Tibial nerve (tissue), 4 donors: ENCODE results near the gene IL37. TPM values are rescaled to one million over a fixed set of nuclear protein-coding genes. Genes with fewer than 3 reads are reported as not detected.

Experiments
- DNase-seq, 2 donors: peaks; one replicate each; pipeline ENCODE4 v3.0.0-alpha.2; 2019; ENCODE audit warnings: low spot score in 2 of 2
- H3K27ac ChIP-seq, 4 donors: fragments of 200-600 bp; sonication (generic) in 3 of 4; one replicate each; pipeline ENCODE4 v1.5.1; 2017 to 2019; ENCODE audit warnings: mild to moderate bottlenecking in 1 of 4
- H3K27me3 ChIP-seq, 2 donors: fragments of 200-600 bp; sonication (generic) in 1 of 2; one replicate each; pipeline versions ENCODE4 v1.5.1 to v1.6.0; 2017 to 2019
- H3K36me3 ChIP-seq, 3 donors: fragments of 200-600 bp; sonication (generic); one replicate each; pipeline ENCODE4 v1.5.1; 2018 to 2019
- H3K4me1 ChIP-seq, 4 donors: fragments of 200-600 bp; sonication (generic) in 3 of 4; one replicate each; pipeline ENCODE4 v1.5.1; 2017 to 2019
- H3K4me3 ChIP-seq, 4 donors: fragments of 200-600 bp; sonication (generic) in 3 of 4; one replicate each; pipeline ENCODE4 v1.5.1; 2017 to 2019; ENCODE audit warnings: mild to moderate bottlenecking in 1 of 4, moderate library complexity in 1 of 4
- H3K9me3 ChIP-seq, 4 donors: fragments of 200-600 bp; sonication (generic) in 3 of 4; one replicate each; pipeline ENCODE4 v1.5.1; 2017 to 2019
- CTCF ChIP-seq, 5 experiments: fragments of 200-600 bp in 3 of 5; fragments of 450-650 bp in 2 of 5; sonication (generic) in 3 of 5; IDR thresholded peaks; one replicate each; pipeline ENCODE4 v1.5.1; 2016 to 2019; ENCODE audit warnings: antibody characterized with exemption in 5 of 5, mild to moderate bottlenecking in 3 of 5, moderate library complexity in 2 of 5
- EP300 ChIP-seq, 2 donors: sonication (generic); formaldehyde crosslinking; IDR thresholded peaks; one replicate each; pipeline ENCODE4 v1.6.1; 2017; ENCODE audit warnings: antibody characterized with exemption in 2 of 2, mild to moderate bottlenecking in 1 of 2
- POLR2A ChIP-seq, 2 donors: fragments of 450-650 bp; IDR thresholded peaks; one replicate each; pipeline ENCODE4 v1.6.1; 2017; ENCODE audit warnings: antibody characterized with exemption in 2 of 2, mild to moderate bottlenecking in 2 of 2, moderate library complexity in 2 of 2
- WGBS, 2 donors: methylation state at CpG; one replicate each; pipeline ENCODE4 v1.1.5; 2018; 5-methylcytosine and 5-hydroxymethylcytosine counted together
- total RNA-seq, 4 donors: library from RNA; depleted of rRNA; stranded (reverse); fragments of >200 nt; gene quantifications; one replicate each; pipeline ENCODE4 v1.1.0, GENCODE V29; 2016

IL37 gene
- total RNA-seq, 4 donors from 2014 or later, result not detected

- peak; percentile 18 to 32 for DNase-seq
- no peak overlapping the region for H3K4me3 ChIP-seq
- H3K27me3 ChIP-seq, result no peaks in the 10 kb centered on the region
- H3K9me3 ChIP-seq, result no peaks in the 10 kb centered on the region
- TF ChIP-seq CTCF (IDR thresholded peaks at IDR 0.05), result no peak
- TF ChIP-seq EP300 (IDR thresholded peaks at IDR 0.05), result no peak
- no peak for TF ChIP-seq POLR2A (IDR thresholded peaks at IDR 0.05)
- no peak overlapping the region for H3K27ac ChIP-seq
- H3K36me3 ChIP-seq, result no peaks in the 10 kb centered on the region
- WGBS, 2 donors, result 32 to 39% methylated on average over 6 to 7 of the region's 7 CpGs
- H3K4me1 ChIP-seq, result peaks cover 0 to 6% (median 0%) of the 10 kb centered on the region in 4 donors
Measured at GRCh38 chr2:112869258-112869842, 41.6 kb upstream of the IL37 start.

GRCh38 chr2:112870841-112871835 is 39.8 kb upstream of the IL37 start:
- peaks cover 0 to 6% (median 0%) of the 10 kb centered on the region in 4 donors for H3K4me1 ChIP-seq
- H3K27me3 ChIP-seq, result no peaks in the 10 kb centered on the region
- H3K36me3 ChIP-seq, result no peaks in the 10 kb centered on the region
- no peak overlapping the region for H3K4me3 ChIP-seq
- H3K9me3 ChIP-seq, result no peaks in the 10 kb centered on the region
- H3K27ac ChIP-seq, result no peak overlapping the region
- WGBS, 2 donors, result 59 to 66% methylated on average over 9 of the region's 9 CpGs
- no peak for DNase-seq
- TF ChIP-seq CTCF (IDR thresholded peaks at IDR 0.05), result no peak
- no peak for TF ChIP-seq EP300 (IDR thresholded peaks at IDR 0.05)
- no peak for TF ChIP-seq POLR2A (IDR thresholded peaks at IDR 0.05)

GRCh38 chr2:112876257-112876970 is 34.6 kb upstream of the IL37 start:
- no peak for TF ChIP-seq CTCF (IDR thresholded peaks at IDR 0.05)
- H3K4me1 ChIP-seq, result no peaks in the 10 kb centered on the region
- H3K9me3 ChIP-seq, result no peaks in the 10 kb centered on the region
- no peaks in the 10 kb centered on the region for H3K36me3 ChIP-seq
- no peak for DNase-seq
- H3K27me3 ChIP-seq, result no peaks in the 10 kb centered on the region
- WGBS, 2 donors, result 92 to 95% methylated on average over 3 of the region's 3 CpGs
- H3K4me3 ChIP-seq, result no peak overlapping the region
- H3K27ac ChIP-seq, result no peak overlapping the region

GRCh38 chr2:112876971-112877361 is 34.0 kb upstream of the IL37 start:
- no peak for DNase-seq
- Histone ChIP-seq H3K27me3 (no peaks in the 10 kb centered on the region), H3K4me3 (no peak overlapping the region), H3K4me1 (no peaks in the 10 kb centered on the region), H3K27ac (no peak overlapping the region), H3K9me3 (no peaks in the 10 kb centered on the region), H3K36me3 (no peaks in the 10 kb centered on the region)
- TF ChIP-seq CTCF (IDR thresholded peaks at IDR 0.05) (no peak), EP300 (IDR thresholded peaks at IDR 0.05) (no peak), POLR2A (IDR thresholded peaks at IDR 0.05) (no peak)
- WGBS, 2 donors, result 76 to 85% methylated on average over 4 of the region's 4 CpGs
